NCI-H69 (cell line): ENCODE measurements around the gene COL15A1.
A peak's percentile ranks its signal among the peaks of the same experiment; 100 is the strongest.
"Not testable (repeated sequence)": the region's sequence is repeated elsewhere in the genome, so short reads cannot be mapped to it uniquely, and the experiment has no call there.

Source experiments
- DNase-seq: peaks from one replicate; lab custom pipeline; 2025; lab: John Stamatoyannopoulos, UW

COL15A1 gene

GRCh38 chr9:98994172-98995058 lies 50.7 kb downstream of the COL15A1 start:
- DNase-seq: peak; percentile 70

GRCh38 chr9:98995059-98995671 lies 51.5 kb downstream of the COL15A1 start:
- DNase-seq: peak; percentile 13

- no peak for DNase-seq
Observed at GRCh38 chr9:98995971-98996504, 52.3 kb downstream of the COL15A1 start.

- no peak for DNase-seq
Observed at GRCh38 chr9:98997604-98998003, 53.9 kb downstream of the COL15A1 start.

GRCh38 chr9:98998441-98999151 lies 54.9 kb downstream of the COL15A1 start:
- DNase-seq: peak; percentile 59

- no peak for DNase-seq
Observed at GRCh38 chr9:98999152-98999525, 55.4 kb downstream of the COL15A1 start.

- peak; percentile 71 for DNase-seq
Observed at GRCh38 chr9:99000476-99001395, 57.0 kb downstream of the COL15A1 start.

GRCh38 chr9:99001892-99002291 lies 58.2 kb downstream of the COL15A1 start:
- DNase-seq: no peak

GRCh38 chr9:99002706-99003105 lies 59.0 kb downstream of the COL15A1 start:
- no peak for DNase-seq

- no peak for DNase-seq
Observed at GRCh38 chr9:99003308-99003707, 59.6 kb downstream of the COL15A1 start.

- no peak for DNase-seq
Observed at GRCh38 chr9:99004115-99004514, 60.4 kb downstream of the COL15A1 start.

- no peak for DNase-seq
Observed at GRCh38 chr9:99004717-99005460, 61.2 kb downstream of the COL15A1 start.

GRCh38 chr9:99005651-99006050 lies 61.9 kb downstream of the COL15A1 start:
- DNase-seq: no peak

- DNase-seq: no peak
Observed at GRCh38 chr9:99006511-99006910, 62.8 kb downstream of the COL15A1 start.

GRCh38 chr9:99006979-99007378 lies 63.3 kb downstream of the COL15A1 start:
- DNase-seq: no peak

- DNase-seq: no peak
Observed at GRCh38 chr9:99008203-99008602, 64.5 kb downstream of the COL15A1 start.

- not testable (repeated sequence) for DNase-seq
Observed at GRCh38 chr9:99010393-99010792, 66.7 kb downstream of the COL15A1 start.

- peak; percentile 39 for DNase-seq
Observed at GRCh38 chr9:99011161-99011709, 67.5 kb downstream of the COL15A1 start.

GRCh38 chr9:99012957-99013512 lies 69.3 kb downstream of the COL15A1 start:
- peak; percentile 15 for DNase-seq

GRCh38 chr9:99013550-99013949 lies 69.8 kb downstream of the COL15A1 start:
- no peak for DNase-seq
